HepG2 (cell line): ENCODE data around the gene MRPL43. TPM values are rescaled to one million over a fixed set of nuclear protein-coding genes. Genes with fewer than 3 reads are reported as not detected.

Source experiments
- GABPB1 ChIP-seq: IDR thresholded peaks from 2 replicates; pipeline ENCODE4 v1.6.1; 2016; ENCODE audit warnings: mild to moderate bottlenecking, missing genetic modification reagents, moderate library complexity, missing compliant biosample characterization
- KLF13 ChIP-seq: sonication (generic); formaldehyde crosslinking; IDR thresholded peaks from 2 replicates; pipeline ENCODE4 v1.4.0; 2020; ENCODE audit warnings: mild to moderate bottlenecking, missing genetic modification reagents
- NFYB ChIP-seq: sonication (generic); formaldehyde crosslinking; IDR thresholded peaks from 2 replicates; pipeline ENCODE4 v1.4.0; 2020; ENCODE audit warnings: missing genetic modification reagents
- PBX3 ChIP-seq: sonication (generic); formaldehyde crosslinking; IDR thresholded peaks from 2 replicates; pipeline ENCODE4 v1.8.1; 2023; ENCODE audit warnings: missing genetic modification reagents, inconsistent platforms, borderline replicate concordance
- RNF2 ChIP-seq: fragments of 450-650 bp; conservative IDR thresholded peaks from 2 replicates; pipeline ENCODE4 v1.6.1; 2016; ENCODE audit warnings: low read depth
- SAP130 ChIP-seq: IDR thresholded peaks from 2 replicates; pipeline ENCODE4 v1.6.1; 2016; ENCODE audit warnings: low read depth
- SRF ChIP-seq: IDR thresholded peaks from 2 replicates; pipeline ENCODE4 v1.6.1; 2011; ENCODE audit warnings: mild to moderate bottlenecking, low read depth, low read length, moderate library complexity
- STAG1 ChIP-seq: sonication (generic); formaldehyde crosslinking; IDR thresholded peaks from 2 replicates; pipeline ENCODE4 v1.4.0; 2020; ENCODE audit warnings: missing genetic modification reagents
- ZMYM4 ChIP-seq: sonication (generic); formaldehyde crosslinking; IDR thresholded peaks from 2 replicates; pipeline ENCODE4 v1.8.1; 2023; ENCODE audit warnings: mild to moderate bottlenecking, missing genetic modification reagents
- ZNF280B ChIP-seq: sonication (generic); formaldehyde crosslinking; IDR thresholded peaks from 2 replicates; pipeline ENCODE4 v1.5.0; 2020; ENCODE audit warnings: missing genetic modification reagents, mild to moderate bottlenecking, borderline replicate concordance
- ZSCAN29 ChIP-seq: sonication (generic); formaldehyde crosslinking; conservative IDR thresholded peaks from 2 replicates; pipeline ENCODE4 v1.4.0; 2020; ENCODE audit warnings: mild to moderate bottlenecking, missing genetic modification reagents
- ZSCAN31 ChIP-seq: sonication (generic); formaldehyde crosslinking; IDR thresholded peaks from 2 replicates; pipeline ENCODE4 v1.5.0; 2020; ENCODE audit warnings: low read depth, mild to moderate bottlenecking, missing genetic modification reagents
- ZXDC ChIP-seq: sonication (generic); formaldehyde crosslinking; IDR thresholded peaks from 2 replicates; pipeline ENCODE4 v1.5.0; 2020; ENCODE audit warnings: mild to moderate bottlenecking, missing genetic modification reagents
- polyA plus RNA-seq, 8 experiments: library from polyadenylated mRNA; depleted of rRNA in 3 of 8; stranded (reverse) in 7 of 8; unstranded in 1 of 8; fragments of >200 nt; fragmentation: Illumina TruSeq in 4 of 8; extraction: Trizol in 4 of 8; gene quantifications; 2 replicates each; pipeline versions ENCODE4 v1.2.1 to v1.2.3, GENCODE V29; 2011 to 2016; ENCODE audit warnings: low read depth in 4 of 8, missing spikeins in 1 of 8, mixed read lengths in 1 of 8; ENCODE audit not compliant: insufficient read depth in 1 of 8
- total RNA-seq, 5 experiments: library from RNA; depleted of rRNA; stranded (reverse); fragments of >200 nt; fragmentation: Illumina TruSeq; extraction: Trizol; gene quantifications; 2 replicates each; pipeline ENCODE4 v1.2.3, GENCODE V29; 2016; ENCODE audit warnings: low read depth in 1 of 5
- TF ChIP-seq, protein P1 (sequence below): sonication (generic); formaldehyde crosslinking; conservative IDR thresholded peaks from 2 replicates; pipeline ENCODE4 v1.4.0; 2020; ENCODE audit warnings: missing genetic modification reagents
- TF ChIP-seq, protein P2 (sequence below): IDR thresholded peaks from 2 replicates; pipeline ENCODE4 v1.6.1; 2016; ENCODE audit warnings: control low read depth
- TF ChIP-seq, protein P3 (sequence below): sonication (generic); formaldehyde crosslinking; IDR thresholded peaks from 2 replicates; pipeline ENCODE4 v1.5.0; 2020; ENCODE audit warnings: missing genetic modification reagents

The MRPL43 gene
- total and polyA plus RNA-seq, 2 of the 13 experiments (the other 11 are each of a cell fraction or from before 2014, with no cell fraction given), result 71.0 to 73.7 TPM

- TF ChIP-seq ZSCAN31 (CRISPR knock-in tag), result 0 out of 2 replicates have a peak, but pooled peaks have one; percentile 19
- TF ChIP-seq SRF, result no peak
- TF ChIP-seq ZSCAN29, result no peak
- TF ChIP-seq PBX3 (CRISPR knock-in tag), result peak; percentile 91; the same call in 1 of the 2 replicates
- 0 out of 2 replicates have a peak, but pooled peaks have one; percentile 35 for TF ChIP-seq KLF13 (CRISPR knock-in tag)
- TF ChIP-seq NFYB (CRISPR knock-in tag), result peak; percentile 99
- 0 out of 2 replicates have a peak, but pooled peaks have one; percentile 41 for TF ChIP-seq ZNF280B (CRISPR knock-in tag)
- TF ChIP-seq SAP130 (CRISPR knock-in tag), result peak; percentile 61
- TF ChIP-seq, protein P1, sequence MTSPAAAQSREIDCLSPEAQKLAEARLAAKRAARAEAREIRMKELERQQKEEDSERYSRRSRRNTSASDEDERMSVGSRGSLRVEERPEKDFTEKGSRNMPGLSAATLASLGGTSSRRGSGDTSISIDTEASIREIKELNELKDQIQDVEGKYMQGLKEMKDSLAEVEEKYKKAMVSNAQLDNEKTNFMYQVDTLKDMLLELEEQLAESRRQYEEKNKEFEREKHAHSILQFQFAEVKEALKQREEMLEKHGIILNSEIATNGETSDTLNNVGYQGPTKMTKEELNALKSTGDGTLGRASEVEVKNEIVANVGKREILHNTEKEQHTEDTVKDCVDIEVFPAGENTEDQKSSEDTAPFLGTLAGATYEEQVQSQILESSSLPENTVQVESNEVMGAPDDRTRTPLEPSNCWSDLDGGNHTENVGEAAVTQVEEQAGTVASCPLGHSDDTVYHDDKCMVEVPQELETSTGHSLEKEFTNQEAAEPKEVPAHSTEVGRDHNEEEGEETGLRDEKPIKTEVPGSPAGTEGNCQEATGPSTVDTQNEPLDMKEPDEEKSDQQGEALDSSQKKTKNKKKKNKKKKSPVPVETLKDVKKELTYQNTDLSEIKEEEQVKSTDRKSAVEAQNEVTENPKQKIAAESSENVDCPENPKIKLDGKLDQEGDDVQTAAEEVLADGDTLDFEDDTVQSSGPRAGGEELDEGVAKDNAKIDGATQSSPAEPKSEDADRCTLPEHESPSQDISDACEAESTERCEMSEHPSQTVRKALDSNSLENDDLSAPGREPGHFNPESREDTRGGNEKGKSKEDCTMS (CRISPR knock-in tag), result no peak
- TF ChIP-seq, protein P2, sequence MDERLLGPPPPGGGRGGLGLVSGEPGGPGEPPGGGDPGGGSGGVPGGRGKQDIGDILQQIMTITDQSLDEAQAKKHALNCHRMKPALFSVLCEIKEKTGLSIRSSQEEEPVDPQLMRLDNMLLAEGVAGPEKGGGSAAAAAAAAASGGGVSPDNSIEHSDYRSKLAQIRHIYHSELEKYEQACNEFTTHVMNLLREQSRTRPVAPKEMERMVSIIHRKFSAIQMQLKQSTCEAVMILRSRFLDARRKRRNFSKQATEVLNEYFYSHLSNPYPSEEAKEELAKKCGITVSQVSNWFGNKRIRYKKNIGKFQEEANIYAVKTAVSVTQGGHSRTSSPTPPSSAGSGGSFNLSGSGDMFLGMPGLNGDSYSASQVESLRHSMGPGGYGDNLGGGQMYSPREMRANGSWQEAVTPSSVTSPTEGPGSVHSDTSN, result peak; percentile 97
- TF ChIP-seq, protein P3, sequence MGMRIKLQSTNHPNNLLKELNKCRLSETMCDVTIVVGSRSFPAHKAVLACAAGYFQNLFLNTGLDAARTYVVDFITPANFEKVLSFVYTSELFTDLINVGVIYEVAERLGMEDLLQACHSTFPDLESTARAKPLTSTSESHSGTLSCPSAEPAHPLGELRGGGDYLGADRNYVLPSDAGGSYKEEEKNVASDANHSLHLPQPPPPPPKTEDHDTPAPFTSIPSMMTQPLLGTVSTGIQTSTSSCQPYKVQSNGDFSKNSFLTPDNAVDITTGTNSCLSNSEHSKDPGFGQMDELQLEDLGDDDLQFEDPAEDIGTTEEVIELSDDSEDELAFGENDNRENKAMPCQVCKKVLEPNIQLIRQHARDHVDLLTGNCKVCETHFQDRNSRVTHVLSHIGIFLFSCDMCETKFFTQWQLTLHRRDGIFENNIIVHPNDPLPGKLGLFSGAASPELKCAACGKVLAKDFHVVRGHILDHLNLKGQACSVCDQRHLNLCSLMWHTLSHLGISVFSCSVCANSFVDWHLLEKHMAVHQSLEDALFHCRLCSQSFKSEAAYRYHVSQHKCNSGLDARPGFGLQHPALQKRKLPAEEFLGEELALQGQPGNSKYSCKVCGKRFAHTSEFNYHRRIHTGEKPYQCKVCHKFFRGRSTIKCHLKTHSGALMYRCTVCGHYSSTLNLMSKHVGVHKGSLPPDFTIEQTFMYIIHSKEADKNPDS, result no peak
- TF ChIP-seq ZXDC, result 0 out of 2 replicates have a peak, but pooled peaks have one; percentile 10
- 0 out of 2 replicates have a peak, but pooled peaks have one; percentile 29 for TF ChIP-seq RNF2
- TF ChIP-seq ZMYM4 (CRISPR knock-in tag), result peak; percentile 29; the same call in 1 of the 2 replicates
- no peak for TF ChIP-seq STAG1 (CRISPR knock-in tag)
- peak; percentile 70; the same call in 1 of the 2 replicates for TF ChIP-seq GABPB1
Measured at GRCh38 chr10:101031128-101031795, 44.0 kb upstream of the MRPL43 start, which contains the start of the genes PDZD7 and SFXN3 (continued).
